Measurements from ENCODE around the gene PHETA2.

GRCh38 chr22:42068291-42068690 lies 5.8 kb upstream of the PHETA2 start:
- TF ChIP-seq CTCF (IDR thresholded peaks at IDR 0.05) (no peak), POLR2AphosphoS5 (IDR thresholded peaks at IDR 0.05) (no peak)

Data from sigmoid colon (tissue), 4 donors.